GM21526 (cell line): Measurements from ENCODE around the gene SORL1.
"Not testable (repeated sequence)": the region's sequence is repeated elsewhere in the genome, so short reads cannot be mapped to it uniquely, and the experiment has no call there.

Source experiments
- ATAC-seq: cut with Tn5 transposase; IDR thresholded peaks from one replicate; pipeline ENCODE4 v1.9.1; 2021; ENCODE audit warnings: moderate library complexity; ENCODE audit not compliant: unreplicated experiment, low FRiP score

The SORL1 gene

DNA sequence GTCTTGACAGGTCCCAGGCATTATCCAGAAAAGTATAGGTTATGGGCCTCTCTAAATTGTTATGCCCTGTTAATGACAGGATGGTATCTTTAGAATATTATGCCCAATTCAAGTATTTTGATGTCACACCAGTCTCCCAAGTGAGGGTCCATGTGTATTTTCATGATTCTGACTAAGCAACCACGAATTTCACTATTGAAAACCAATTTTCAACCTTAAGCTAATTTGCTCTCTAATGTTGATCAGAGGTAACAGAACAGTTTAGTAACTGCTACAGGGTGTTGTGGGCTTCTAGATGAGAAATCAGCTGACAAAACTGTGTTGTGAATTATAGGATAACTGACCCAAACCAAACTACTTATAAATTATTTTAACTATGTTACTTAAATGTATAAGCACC, 48.6 kb downstream of the SORL1 start:
- no peak for ATAC-seq

DNA sequence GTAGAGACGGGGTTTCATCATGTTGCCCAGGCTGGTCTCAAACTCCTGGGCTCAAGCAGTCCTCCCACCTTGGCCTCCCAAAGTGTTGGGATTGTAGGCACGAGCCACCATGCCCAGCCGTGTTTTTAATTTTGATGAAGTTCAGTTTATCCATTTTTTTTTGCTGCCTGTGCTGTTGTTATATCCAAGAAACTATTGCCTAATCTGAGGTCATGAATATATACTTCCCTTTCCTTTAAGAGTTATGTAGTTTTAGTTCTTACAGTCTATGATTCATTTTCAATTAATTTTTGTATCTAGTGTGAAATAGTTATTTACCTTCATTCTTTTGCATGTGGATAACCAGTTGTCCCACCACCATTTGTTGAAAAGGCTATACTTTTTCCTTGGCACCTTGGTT, 50.9 kb downstream of the SORL1 start:
- ATAC-seq, result no peak

DNA sequence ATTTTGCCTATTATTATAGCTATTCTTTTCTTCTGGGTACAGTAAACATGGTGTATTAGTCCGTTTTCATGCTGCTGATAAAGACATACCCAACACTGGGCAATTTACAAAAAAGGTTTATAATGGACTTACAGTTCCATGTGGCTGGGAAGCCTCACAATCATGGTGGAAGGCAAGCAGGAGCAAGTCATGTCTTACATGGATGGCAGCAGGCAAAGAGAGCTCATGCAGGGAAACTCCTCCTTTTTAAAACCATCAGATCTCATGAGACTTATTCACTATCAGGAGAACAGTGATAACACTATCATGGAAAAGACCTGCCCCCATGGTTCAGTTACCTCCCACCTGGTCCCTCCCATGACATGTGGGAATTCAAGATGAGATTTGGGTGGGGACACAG, 54.1 kb downstream of the SORL1 start:
- not testable (repeated sequence) for ATAC-seq

DNA sequence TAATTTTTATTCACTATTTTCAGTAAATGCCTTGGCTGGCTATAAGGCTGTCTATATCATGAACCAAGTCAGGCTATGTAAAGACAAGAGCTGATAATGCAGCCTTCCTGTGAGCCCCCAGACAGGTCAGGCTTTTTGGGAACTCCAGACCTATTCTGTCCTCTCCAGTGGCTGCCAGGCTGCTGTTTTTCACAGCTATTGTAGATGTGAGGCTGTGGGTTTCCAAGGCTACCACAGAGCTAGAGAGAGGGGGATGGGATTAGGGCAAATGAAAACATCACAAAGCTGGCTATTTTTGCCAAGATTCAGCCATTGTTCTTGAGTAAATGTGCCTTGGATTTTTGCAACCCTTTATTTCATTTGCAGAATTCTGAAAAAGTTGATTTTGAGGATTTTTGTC, 56.3 kb downstream of the SORL1 start:
- no peak for ATAC-seq

DNA sequence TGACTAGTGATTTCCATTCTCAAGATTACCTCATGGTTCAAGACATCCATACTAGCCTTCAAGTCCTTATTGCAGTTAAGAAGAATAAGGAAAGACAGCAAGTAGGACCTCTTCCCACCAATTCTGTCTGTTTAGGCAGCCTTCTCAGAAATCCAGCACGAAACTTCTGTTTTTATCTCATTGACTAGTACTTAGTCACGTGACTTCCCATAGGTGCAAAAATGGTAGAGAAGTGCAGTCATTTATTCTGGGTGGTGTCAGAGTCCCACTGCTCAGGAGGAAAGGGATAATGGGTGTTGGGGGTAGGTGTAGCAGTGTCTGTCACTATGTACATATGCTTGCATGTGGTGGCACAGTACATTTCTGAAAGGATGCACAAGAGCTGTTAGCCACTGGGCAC, 58.3 kb downstream of the SORL1 start:
- no peak for ATAC-seq

DNA sequence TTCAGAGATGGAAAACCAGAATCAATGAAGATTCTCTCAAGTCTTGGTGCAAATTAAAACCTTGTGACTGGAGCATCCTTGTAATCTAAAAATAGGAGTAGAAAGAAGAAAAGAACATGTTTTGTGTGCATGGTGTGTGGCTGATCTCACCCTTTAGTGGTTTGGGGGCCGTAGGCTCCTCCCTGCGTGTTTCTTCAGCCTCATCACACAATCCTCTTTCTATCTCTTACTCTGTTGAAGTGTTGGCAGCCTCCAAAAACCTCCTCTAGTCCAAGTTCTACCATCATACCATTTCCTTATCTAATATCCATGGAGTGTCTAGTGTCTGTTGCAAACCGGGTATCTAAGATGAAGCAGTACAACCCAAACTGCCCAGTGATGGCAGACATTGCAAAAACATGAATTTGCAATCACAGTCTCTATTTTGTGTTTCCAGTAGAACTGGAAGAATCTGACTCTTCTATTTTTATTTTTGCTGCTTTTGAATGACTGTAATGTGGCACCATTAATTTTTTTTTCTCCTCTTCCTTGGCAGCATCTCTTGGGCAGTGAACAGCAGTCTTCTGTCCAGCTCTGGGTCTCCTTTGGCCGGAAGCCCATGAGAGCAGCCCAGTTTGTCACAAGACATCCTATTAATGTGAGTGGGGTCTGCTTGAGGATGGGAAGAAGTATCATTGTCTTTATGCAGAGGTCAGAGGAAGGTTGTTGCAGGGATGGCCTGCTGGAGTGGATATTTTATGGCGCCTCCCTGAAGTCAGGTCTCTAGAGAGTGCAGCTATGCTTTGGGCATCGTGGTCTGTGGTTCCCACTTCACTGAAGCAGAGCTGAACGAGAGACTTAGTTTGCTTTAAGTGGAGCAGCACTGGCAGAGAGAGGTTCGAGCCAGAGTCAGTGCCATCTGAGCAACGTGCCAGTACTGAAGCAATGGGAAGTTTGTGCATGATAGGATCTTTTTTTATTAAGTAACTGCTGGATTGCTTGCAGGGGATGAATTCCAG, 60.7 kb downstream of the SORL1 start:
- ATAC-seq, result no peak

DNA sequence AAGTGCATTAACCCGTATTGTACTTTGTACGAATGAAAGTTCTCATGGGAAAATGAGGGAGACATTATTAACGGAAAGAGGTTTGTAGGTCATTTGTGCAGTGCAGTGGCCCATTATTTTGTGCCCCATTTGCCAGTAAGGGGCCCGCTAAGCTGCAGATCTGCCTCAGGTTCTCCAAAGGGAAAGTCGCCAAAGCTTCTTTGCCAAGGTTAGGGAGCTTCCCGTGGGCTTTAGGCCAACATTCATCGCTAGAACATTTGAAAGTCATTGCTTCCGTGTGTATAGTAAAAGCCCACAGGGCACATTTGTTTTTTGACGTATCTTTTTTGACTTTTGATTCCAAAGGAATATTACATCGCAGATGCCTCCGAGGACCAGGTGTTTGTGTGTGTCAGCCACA, 61.7 kb downstream of the SORL1 start:
- no peak for ATAC-seq

DNA sequence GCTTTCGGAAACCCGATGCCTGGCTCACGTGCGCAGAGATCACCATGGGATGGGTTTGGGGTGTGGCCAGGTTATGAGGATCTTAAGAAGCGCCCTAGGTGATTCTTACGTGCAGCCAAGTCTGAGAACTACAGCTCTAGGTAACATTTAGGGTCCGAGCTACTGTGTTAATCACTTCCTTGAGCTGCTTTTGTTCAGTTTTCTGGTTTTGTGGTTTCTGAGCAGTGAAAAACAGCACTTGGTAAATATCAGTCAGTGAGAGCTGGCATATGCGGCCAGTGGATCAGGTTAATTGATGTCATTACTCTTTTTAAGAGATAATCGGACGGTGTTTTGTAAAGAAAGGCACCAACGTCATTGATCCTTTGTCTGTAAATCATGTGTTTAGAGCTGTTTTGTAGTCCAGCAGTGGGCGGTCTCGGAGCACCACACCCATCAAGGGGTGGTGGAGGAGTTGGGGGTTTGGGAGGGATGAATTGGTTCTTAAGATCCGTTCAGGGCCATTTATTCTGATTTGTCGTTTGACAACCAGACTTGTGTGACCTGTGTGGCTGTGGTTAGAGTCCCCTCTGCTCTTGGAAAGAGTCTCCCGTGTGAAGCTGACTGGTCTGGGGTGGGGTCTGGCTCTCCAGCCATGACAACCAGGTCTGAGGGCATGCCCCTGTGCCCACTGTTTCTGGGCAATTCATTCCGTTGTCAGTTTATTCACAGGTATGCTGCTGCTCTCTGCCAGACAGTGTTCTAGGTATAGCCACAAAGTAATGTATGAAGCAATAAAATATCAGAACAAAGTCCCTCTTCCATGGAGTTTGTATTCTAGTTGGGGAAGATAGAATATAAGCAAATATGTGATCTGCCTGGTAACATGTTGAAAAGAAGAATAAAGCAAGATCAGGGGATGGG, 62.6 kb downstream of the SORL1 start:
- ATAC-seq, result no peak

DNA sequence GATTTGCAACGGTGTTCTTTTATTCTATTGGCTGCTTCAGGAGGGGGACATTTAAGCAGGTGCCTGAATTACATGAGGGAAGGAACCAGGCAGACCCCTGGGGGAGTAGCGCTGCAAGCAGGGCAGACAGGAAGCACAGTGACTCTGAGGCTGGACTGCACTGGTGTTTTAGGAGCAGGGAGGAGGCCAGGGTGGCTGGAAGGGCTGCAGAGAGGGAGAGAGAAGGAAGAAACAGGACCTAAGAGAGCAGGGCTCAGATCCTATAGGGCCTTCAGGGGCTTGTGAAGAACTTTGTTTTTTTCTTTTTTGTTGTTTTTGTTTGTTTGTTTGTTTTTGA, 63.2 kb downstream of the SORL1 start:
- no peak for ATAC-seq

DNA sequence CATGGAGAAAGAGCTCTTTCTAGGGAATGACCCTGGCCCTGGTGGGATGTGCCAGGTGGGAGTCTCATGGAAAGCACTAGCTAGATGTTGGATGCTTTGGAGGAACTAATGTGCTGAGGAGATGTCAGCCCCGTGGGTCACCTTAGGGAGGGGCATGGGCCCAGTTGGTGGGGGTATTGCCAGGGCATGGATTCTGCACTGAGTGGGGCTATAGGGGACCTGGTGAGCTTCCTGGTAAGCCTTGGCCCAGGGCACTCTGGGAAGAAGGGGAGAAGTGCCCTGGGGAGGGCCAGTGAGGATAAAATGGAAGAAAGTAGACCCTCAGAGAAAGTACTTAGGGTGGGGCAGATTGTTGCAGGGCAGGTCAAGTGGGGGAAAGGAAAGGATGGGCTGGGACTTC, 65.9 kb downstream of the SORL1 start:
- no peak for ATAC-seq

DNA sequence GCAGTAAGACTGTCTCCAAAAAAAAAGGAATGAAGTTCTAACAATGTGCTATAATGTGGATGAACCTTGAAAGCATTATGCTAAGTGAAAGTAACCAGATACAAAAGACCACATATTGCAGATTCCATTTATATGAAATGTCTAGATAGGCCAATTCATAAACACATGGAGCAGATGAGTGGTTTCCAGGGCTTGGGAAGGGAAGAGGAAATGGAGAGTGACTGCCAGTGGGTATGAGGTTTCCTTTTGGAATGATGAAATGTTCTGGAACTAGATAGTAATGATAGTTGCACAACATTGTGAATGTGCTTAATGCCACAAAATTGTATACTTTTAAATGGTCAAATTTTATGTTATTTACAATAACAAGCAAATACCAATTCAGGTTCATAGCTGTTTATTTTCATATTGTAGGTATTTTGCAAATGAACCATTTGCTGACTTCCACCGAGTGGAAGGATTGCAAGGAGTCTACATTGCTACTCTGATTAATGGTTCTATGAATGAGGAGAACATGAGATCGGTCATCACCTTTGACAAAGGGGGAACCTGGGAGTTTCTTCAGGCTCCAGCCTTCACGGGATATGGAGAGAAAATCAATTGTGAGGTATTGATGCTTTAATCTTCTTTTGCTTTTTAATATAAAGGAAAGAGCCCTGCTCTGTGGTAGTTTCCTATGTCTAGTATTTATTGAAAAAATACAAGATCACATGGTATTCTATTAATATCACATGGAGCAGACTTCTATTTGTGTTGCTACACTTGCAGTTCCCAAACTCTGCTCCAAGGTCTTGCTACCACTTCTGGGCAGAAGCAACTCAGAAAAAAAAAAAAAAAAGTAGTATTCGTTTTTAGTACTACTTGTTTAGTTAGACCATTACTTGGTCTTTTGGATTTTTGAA, 68.4 kb downstream of the SORL1 start:
- no peak for ATAC-seq

DNA sequence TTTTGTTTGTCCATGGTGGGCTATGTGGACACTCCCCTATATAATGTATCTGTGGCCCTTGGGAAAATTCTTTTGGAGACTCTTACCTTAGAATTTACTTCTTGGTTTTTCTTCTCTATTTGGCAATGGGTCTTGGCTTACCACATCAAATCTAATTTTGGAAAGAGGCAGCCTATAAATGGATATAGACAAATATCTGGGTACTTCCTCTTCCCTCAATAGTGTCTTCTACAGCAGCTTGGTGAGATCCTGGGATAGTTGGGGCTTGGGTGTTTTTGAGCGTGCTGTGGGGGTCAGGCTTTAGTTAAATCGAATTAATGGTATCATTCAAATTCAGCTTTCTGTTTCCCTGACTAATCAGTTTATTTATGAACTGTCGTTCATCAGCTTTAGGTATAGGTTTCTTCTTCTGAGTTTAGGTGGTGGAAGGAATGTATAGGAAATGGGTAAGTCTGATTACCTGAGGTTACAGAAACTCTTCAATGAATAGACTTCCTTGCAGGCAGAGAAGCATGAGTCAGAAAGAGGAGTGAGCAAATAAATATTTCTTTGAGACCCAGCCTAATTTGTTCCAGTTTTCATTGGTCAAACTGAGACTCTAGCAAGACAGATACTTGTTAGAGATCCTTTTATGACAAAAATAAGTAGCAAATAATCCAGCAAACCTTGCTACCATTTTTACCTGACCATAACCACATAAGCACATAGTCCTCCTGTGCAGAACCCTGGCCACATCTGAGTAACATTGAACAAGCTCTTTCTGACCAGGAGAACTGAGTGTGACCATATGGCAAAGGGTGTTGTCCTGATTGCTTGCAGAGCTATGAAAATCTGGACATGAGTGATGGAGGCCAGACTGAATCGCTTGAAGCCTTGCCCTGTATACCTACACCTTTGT, 69.3 kb downstream of the SORL1 start:
- ATAC-seq, result no peak

DNA sequence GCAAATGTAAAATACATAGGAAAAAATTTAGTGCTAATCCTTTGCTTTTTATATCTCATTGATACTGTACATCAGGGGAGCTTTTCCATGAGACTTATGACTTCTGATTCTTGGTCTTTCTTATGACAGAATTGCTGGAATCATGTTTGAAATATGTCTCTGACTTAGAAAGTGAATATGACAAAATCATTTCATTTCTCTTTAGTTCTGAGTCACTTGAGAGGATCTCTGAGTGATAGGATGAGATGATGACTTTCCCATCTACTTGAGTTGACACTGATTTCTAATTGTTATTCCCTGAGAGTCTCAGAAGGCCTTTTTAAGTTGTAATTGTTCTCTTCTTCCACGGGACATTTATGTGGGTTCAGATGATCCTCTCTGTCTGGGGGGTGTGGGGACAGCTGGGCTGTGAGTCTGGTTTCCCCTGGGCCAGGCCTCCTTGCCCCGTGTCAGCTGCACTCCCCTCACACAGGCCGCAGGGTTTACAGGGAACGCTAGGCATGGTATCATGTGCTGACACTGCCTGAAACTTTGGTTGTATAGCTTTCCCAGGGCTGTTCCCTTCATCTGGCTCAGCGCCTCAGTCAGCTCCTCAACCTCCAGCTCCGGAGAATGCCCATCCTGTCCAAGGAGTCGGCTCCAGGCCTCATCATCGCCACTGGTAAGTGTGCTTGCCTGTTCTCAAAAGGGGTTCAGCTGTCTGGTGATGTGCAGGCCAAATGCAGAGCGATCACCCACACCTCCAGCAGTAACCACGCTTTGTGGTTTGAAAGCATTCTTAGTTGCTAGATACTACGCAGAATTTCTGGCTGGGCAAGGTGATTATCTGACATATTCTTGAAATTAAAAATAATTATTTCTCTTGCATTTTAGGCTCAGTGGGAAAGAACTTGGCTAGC, 70.2 kb downstream of the SORL1 start:
- no peak for ATAC-seq

DNA sequence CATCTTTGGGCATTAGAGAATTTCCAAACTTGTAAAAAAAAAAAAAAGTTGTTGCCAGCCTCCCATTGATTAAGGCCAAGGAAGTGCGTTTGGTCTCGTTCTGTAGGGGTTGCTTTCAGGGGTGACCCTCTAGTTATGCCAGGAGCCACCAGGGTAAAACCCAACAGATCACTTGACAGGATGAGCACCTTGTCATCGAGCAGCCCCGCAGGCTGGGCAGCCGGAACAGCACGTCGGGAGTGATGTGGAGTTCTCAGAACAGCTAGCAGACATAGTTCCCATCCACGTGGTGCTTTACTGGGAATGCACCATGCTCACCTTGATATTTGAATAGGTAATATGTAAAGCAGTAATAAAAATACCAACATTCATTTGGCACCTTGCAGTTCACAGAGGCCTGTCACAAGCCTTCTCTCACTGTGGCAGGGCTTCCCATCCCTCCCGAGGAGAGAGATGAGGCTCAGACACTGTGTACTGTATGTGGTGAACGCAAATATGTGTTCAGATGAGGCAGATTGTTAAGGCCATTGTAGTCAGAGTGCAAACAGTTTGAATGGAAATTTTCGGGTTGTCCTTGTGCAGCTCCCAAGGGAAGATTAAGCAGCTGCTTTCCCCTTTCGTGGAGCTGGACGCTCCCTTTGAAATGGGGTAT, 71.6 kb downstream of the SORL1 start:
- ATAC-seq, result no peak

DNA sequence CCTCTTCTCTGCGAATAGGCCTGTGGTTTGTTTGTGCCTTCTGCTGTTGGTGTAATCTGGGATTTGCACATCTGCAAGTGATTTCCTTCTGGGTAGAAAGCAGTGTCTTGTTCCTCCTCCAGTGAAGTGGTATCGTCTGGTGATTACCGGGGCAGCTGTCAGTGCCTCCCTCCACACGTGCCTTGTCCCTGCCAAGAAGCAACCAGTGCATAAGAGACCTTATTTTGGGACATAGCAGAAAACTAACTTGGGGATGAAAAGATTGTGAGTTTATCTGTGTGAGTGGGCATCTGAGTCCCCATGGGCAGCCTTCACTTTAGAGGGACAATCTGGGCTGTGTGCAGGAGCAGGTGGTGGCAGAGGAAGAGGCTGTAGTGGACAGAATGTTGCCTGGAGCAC, 72.1 kb downstream of the SORL1 start:
- no peak for ATAC-seq

DNA sequence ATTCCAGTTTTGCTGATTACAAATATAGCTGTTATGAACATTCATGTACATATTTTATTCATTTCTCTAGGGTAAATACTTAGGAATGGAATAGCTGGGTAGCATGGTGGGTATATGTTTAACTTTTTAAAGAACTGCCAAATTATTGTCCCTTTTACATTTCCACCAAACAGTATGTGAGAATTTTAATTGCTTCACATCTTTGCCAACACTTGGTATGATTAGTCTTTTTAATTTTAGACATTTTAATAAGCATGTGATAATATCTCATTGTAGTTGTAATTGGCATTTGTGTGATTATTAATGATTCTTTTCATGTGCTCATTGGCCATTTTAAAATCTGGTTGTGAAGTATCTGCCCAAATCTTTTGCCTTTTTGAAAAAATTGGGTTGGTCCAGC, 73.3 kb downstream of the SORL1 start:
- no peak for ATAC-seq

DNA sequence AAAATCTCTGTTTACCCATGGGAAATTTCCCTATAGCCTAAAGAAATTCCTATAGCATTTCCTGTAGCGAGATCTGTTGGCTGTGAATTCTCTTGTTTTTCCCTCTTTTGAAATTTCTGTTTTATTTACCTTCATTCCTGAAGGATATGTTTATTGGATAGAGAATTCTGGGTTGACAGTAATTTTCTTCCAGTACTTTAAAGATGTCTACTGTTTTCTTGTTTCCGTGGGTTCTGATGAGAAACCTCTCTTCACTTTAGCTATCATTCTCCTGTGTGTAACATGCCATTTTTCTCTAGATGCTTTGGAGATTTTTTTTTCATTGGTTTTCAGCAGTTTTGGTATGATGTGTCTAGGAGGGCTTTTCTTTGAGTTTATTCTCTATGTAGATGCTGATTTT, 78.1 kb downstream of the SORL1 start:
- ATAC-seq, result no peak

DNA sequence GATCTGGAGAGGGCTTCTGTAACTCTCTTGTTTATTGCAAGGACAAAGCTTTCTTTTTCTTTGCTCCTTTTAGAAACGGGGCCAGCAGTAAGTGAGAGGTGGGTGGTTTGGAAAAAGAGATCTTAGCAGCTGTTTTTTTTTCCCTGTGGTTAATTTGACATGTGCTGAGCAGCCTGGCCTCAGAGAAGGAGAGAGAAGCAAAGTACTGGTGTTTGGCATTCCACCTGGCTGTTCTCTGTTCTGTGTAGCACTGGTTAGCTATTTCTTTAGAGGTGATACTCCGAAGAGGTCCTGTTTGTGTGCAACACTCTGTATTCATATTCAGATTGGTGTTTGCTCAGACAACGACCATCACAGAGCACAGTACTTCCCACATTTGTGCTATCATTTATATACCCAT, 81.5 kb downstream of the SORL1 start:
- no peak for ATAC-seq
